NCI-H2029 (cell line): ENCODE measurements around the gene OR2AK2.

Experiments
- DNase-seq: peaks from one replicate; lab custom pipeline; 2025; lab: John Stamatoyannopoulos, UW

OR2AK2 gene, protein sequence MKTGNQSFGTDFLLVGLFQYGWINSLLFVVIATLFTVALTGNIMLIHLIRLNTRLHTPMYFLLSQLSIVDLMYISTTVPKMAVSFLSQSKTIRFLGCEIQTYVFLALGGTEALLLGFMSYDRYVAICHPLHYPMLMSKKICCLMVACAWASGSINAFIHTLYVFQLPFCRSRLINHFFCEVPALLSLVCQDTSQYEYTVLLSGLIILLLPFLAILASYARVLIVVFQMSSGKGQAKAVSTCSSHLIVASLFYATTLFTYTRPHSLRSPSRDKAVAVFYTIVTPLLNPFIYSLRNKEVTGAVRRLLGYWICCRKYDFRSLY

DNA sequence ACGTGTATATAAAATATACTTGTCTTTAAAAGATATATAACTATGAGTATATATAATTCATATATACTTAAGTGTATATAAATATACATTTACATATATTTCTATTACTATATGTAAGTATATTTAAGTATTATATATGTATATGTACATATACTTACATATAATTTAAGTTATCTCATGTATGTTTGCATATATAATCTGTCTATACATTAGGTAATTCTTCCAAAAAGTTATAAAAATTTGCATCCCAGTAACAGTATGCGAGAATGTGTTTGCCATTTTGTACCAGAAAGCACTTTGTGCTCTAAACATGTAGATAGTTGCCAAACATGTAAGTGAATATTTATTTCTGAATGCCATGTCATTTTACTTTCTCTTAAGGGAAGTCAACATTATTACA, at the start of gene OR2AK2:
Gene OR2AK2 (plus strand): TSS at position 301 of the 400 bp plus-strand sequence. CDS start 144 bp downstream, outside the sequence.
- no peak for DNase-seq

DNA sequence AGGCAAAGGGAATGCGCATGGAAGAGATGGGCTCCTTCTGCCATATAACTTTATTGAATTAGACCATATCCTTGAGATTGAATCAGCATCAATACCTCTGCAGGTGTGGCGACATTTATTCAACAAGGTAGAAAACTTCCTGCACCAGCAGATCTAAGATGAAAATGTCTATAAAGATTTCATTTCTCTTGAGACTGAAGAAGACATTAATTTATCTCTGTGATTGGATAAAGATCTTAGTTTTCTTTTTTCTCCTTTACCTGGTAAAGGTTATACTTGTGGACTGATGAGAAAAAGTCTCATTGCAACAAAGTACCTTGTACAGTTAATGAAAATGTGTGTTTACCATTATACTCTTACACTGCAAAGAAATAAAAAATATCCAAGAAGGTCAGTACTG, 45.1 kb upstream of the OR2AK2 start, which contains the start of gene OR2T8:
Gene OR2T8 (plus strand): TSS at position 301 of the 400 bp plus-strand sequence. CDS start 766 bp downstream, outside the sequence.
- DNase-seq: no peak

DNA sequence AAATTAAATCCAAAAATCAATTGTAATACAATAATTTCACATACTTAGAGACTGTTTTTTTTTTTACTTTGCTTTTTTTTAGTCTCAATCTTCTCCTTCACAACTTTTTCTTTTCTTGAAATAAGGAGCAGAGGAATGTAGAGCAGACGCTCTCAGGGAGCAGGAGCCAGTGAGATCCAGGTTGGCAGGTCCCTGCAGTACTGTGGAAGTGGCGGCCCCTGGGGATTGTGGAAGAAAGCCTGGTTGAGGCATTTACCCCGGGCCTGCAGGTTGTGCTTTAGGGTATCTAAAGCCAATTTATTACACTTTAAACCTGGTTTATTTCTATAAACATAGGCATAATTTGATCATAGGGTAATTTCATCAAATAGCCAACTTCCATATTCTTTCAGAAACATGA, 41.1 kb upstream of the OR2AK2 start:
- DNase-seq: no peak

DNA sequence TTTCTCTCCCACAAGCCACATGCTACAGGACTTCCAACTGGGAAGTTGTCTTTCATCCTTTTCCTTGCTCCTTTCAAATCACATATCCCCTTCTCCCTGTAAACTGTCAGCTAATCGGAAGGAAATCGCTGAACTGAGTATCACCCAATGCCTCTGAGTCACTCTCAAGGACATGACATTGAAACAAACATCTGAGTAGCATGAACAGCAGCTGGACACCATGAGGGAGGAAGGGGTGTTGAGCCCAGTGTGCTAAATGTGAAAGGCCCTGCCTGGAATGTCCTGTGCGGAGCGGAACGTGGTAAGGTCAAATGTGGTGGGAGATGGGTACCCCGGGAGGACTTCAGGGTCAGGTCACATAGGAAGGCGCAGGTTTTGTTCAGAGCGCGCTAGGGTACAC, 40.2 kb upstream of the OR2AK2 start, which contains the start of gene OR2AJ1:
Gene OR2AJ1 (plus strand): TSS at position 22 of the 400 bp plus-strand sequence. CDS start 8,880 bp downstream, outside the sequence.
- no peak for DNase-seq

DNA sequence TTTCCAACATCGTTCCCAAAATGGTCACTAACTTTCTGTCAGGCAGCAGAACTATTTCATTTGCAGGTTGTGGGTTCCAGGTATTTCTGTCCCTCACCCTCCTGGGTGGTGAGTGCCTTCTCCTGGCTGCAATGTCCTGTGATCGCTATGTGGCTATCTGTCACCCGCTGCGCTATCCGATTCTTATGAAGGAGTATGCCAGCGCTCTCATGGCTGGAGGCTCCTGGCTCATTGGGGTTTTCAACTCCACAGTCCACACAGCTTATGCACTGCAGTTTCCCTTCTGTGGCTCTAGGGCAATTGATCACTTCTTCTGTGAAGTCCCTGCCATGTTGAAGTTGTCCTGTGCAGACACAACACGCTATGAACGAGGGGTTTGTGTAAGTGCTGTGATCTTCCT, 31.0 kb upstream of the OR2AK2 start:
- DNase-seq: no peak

DNA sequence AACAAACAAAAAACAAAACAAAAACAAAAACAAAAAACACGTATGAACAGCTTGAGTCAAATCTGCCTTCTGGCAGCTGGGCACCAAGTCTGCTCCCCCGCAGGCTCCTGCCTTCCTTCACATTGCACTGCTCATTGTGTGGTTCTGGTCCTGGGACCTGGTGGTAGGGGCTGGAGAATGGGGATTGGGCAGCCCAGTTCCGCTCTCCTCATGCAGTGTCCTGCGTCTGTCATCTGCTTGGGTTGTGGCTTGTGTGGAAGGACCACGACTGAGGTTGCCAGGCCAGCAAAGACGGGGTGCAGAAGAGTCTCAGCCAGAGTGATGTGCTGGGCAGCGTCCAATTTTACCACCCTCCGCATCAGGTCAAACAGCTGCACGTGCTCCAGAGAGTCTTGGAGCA, 29.3 kb upstream of the OR2AK2 start:
- no peak for DNase-seq

DNA sequence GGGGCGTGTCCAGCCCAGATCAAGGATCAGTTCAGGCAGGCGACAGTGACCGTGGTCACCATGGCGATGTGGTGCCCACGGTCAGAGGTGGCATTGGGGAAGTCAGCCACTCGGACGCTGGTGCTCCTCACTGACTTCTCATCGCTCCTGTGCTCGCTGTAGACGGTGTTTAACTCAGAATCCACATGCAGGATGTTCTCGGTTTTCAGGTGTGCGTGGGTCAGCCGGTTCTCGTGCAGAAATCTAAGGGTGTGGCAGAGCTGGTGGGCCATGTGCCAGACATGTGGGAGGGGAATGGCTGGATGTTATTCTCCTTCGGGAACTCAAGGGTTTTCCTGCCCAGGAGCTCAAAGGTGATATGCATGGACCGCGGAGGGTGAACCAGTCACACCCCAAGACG, 28.6 kb upstream of the OR2AK2 start:
- DNase-seq: no peak

DNA sequence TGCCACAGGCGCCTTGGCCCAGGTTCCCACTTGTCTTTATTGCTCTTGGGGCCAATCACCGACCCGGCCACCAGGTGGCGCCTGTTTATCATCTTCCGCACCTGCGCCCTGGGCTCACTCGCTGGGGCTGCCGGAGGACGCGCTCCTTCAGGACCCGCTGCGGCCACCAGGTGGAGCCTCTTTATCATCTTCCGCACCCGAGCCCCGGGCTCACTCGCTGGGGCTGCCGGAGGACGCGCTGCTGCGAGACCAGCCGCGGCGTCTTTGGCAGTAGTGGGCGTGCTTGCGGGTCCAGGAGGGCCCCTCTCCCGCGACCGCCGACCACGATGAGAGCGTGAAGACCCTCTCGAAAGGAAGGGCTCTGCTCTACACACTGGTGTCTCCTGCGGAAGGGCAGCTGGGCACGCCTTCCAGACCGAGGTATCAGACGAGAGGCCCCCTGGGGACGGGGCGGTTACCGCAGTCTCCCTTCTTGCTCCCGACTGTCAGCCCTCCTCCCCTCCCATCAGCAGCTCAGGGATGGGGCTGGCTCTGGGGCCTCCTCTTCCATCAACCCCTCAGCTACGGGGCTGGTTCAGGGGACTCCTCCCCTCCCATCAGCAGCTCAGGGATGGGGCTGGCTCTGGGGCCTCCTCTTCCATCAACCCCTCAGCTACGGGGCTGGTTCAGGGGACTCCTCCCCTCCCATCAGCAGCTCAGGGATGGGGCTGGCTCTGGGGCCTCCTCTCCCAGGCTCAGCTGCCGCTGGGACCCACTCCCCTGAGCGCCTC, 27.9 kb upstream of the OR2AK2 start:
- DNase-seq: peak; percentile 58

DNA sequence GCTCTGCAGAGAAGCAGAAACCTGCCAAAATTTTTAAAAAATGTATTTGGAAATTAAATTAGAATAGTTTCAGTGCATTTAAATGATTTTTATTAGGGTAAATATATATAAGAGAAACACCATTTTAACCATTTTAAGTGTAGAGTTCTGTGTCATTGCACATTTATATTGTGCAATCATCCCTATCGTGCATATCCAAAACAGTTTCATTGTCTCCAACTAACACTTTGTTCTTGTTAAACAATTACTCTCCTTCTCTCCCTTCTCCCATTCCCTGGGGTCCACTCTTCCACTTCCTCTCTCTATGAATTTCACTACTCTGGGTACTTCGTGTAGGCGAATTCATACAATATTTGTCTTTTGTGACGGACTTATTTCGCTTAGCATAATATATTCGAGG, 22.4 kb upstream of the OR2AK2 start:
- no peak for DNase-seq

DNA sequence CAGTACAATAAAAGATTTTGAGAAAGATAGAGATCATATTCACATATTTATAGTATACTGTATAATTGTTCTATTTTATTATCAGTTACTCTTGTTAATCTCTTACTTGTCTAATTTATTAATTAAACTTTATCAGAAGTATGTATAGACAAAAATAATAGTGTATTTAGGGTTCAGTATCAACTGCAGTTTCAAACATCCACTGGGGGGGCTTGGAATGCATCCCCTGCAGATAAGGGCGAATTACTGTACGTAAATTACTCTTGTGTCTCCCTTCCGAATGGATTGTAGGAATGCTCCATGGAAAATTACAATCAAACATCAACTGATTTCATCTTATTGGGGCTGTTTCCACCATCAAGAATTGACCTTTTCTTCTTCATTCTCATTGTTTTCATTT, 16.5 kb upstream of the OR2AK2 start, which contains the start of gene OR2L8:
Gene OR2L8 (plus strand): TSS at position 301 of the 400 bp plus-strand sequence. CDS start 0 bp downstream, at position 301.
- DNase-seq: no peak

DNA sequence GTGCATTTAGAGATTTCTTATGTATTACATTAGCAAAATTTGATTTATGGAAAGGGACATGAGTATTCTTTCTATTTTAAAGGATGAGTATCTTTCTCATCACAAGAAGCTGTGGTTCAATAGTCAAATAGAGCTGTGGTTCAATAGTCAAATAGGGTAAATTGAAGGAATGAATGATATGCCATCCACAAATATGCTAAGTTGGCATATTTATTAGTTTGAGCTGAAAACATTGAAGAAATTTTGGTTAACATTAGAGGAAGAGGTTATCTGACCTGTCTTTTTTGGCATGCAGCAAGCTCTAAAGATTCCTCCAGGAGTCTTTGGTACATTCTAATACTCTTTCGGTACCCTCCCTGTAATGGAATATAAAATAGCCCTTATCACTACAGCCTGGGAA, 11.6 kb upstream of the OR2AK2 start:
- DNase-seq: no peak

DNA sequence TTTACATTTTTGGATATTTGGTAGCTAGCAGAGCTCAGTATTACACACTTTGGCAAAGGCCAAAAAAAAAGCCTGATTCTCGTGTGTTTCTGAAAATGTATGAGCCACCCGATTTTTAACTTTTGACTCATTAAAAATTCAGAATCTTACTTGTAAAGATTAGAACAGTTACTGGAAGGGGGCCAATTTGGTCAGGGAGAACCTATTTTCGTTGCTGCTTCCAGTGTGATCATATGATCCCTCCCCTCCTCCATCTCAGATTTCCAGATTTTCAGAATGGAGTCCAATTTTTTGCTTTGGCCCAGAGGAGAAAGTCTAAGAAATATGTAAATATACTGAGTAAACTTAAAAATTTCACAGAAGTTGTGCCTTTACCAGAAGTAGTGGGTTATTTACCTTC, 3.2 kb upstream of the OR2AK2 start:
- DNase-seq: no peak

DNA sequence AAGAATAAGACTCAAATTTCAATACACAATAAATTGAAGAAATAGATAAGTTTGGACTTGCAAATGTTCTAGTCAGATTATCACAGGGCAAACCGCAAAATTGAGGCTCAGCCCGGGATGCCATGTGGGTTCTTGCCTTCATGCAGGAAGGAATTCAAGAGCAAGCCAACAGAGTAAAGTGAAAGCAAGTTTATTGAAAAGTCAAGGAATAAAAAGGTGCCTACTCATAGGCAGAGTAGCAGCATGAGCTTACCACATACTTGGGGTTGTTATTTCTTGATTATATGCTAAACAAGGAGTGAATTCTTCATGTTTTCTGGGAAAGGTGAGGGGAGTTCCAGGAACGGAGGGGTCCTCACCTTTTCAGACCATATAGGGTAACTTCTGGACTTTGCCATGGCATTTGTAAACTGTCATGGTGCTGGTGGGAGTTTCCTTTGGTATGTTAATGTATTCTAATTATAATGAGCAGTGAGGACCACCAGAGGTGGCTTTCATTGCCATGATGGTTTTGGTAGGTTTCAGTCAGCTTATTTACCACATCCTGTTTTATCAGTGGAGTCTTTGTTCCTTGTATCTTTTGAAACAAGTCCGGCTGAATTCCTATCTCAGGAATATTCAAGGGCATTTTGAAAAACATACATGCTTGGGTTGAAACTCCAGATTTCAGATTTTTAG, 2.0 kb upstream of the OR2AK2 start:
- DNase-seq: no peak

DNA sequence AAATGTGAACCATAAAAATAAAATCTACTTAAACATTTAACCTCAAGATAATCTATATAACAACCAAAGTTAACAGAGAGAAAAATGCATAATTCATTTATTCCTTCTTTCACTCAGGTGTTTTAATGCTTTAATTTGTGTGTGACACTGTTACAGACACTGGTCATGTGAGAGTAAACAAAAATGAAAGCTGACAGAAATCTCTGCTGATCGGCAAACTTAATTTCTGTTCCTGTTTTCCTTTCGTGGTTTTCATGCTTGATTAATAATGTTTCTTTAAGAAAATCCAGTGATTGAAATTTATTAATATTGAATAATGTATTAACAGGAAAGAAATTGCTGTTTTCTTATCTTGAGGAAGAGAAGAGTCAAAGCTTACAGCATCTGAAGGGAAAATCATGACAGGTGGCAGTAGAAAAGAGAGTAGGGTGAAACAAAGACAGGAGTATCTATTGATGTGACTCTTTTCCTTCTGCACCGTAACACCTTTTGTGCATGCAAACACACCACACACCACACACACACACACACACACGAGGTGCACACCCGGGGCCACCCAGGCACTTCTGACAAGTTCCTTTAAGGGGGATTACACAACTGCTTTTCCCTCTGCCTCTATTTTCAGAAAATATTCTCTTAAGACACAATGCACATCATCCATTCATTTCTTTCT, 1.6 kb downstream of the OR2AK2 start:
- no peak for DNase-seq

DNA sequence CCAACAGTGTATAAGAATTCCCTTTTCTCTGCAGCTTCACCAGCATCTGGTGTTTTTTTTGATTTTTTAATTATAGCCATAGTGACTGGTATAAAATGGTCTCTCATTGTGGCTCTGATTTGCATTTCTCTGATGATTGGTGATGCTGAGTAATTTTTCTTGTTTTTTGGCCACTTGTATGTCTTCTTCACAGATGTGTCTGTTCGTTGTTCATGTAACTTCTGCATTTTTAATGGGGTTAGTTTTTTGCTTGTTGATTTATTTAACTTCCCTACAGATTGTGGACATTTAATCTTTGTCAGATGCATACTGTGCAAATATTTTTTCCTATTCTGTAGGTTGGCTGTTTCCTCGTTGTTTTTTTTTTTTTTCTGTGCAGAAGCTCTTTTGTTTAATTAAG, 28.0 kb downstream of the OR2AK2 start:
- no peak for DNase-seq

DNA sequence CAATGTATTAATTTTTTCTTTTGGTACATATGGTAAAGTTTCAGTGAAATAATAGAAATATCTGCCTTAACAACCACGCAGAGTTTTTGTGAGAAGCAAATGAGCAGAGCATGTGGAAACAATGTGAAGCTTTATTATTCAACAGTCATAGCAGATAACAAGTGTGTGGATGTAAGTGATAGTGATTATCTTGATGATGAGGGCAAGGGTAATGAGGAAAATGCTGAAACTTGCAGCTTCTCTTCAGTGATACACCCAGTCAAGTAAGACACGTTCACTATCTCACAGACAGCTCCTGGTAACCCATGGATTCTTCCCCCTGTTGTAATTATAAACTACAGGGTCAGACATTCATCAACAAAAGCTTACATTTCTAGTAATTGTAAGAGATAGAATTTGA, 33.8 kb downstream of the OR2AK2 start:
- DNase-seq: no peak

DNA sequence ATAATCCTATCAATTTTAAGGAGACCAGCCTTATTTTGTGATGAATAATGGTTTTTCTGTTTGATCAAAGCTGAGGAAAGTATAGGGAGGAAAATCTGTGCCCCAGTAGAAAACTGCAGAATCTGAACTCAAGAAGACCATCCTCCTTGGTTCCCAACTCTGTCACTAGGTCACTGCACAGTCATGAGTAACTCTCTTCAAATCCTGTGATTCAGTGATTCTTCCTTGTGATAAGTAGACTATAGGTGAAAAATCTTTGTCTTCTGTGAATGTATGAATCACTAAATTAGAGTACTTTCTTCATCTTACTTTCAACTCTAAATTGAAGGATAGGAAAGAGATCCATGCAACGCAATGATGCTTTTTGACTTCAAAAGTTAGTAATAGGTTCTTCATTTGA, 35.1 kb downstream of the OR2AK2 start:
- DNase-seq: no peak

DNA sequence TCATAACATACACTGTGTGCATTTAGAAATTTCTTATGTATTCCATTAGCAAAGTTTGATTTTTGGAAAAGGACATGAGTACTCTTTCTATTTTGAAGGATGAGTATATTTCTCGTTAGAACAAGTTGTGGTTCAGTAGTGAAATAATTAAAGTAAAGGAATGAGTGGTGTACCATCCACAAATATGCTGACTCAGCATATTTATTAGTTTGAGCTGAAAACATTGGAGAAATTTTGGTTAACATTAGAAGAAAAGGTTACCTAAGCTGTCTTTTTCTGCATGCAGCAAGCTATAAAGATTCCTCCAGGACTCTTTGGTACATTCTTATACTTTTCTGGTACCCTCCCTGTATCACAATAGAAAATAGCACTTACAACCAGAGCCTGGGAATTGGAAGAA, 42.7 kb downstream of the OR2AK2 start:
- no peak for DNase-seq

DNA sequence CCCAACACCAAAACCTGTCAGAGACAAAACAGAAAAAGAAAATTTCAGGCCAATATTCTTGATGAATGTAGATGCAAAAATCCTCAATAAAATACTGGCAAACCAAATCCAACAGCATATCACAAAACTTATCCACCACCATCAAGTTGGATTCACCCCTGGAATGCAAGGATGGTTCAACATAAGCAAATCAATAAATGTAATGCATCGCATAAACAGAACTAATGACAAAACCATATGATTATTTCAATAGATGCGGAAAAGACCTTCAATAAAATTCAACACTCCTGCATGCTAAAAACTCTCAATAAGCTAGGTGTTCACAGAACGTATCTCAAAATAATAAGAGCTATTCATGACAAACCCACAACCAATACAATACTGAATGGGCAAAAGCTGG, 44.6 kb downstream of the OR2AK2 start:
- DNase-seq: no peak

DNA sequence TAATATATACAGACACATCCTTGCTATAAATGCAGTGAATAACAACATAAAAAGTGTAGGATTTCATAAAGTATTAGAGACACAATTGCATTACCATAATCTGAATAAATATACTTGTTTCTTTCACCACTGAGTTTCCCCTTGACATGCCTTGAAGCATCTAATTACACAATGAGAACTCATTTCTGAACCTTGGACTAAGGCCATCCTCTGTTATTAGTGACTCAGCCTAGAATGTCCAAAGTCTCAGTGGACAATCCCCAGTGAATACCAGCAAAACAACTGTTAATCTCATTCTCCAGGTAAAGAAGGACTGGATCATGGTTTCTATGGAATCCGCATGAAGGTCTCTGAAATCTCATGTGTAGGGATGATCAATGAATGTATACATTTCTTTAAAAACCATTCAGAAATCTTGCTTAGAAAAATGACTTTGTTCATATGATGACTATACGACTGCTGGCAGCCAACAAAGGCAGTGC, 48.2 kb downstream of the OR2AK2 start, which contains the start of gene OR2L5:
Gene OR2L5 (plus strand): TSS at position 432 of the 482 bp plus-strand sequence. CDS start 8,288 bp downstream, outside the sequence.
- DNase-seq: no peak

DNA sequence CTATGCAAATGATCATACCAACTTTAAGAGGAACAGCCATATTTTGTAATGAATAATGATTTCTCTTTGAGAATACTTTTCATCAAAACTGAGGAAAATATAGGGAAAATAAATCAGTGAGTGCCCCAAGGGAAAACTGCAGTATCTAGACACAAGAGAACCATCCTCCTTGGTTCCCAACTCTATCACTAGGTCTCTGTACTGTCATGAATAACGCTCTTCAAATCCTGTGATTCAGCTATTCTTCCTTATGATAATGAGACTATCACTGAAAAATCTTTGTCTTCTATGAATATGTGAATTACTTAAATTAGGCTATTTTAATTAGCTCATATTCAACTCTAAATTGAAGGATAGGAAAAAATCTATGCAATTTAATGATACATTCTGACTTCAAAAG, 50.8 kb downstream of the OR2AK2 start:
- no peak for DNase-seq
